Kidney glomerular epithelial cell (primary cell): ENCODE results near the gene TPX2.
A peak's percentile ranks its signal among the peaks of the same experiment; 100 is the strongest.

Source experiments
- DNase-seq: peaks from one replicate; lab custom pipeline; 2025; lab: John Stamatoyannopoulos, UW

Gene TPX2

DNA sequence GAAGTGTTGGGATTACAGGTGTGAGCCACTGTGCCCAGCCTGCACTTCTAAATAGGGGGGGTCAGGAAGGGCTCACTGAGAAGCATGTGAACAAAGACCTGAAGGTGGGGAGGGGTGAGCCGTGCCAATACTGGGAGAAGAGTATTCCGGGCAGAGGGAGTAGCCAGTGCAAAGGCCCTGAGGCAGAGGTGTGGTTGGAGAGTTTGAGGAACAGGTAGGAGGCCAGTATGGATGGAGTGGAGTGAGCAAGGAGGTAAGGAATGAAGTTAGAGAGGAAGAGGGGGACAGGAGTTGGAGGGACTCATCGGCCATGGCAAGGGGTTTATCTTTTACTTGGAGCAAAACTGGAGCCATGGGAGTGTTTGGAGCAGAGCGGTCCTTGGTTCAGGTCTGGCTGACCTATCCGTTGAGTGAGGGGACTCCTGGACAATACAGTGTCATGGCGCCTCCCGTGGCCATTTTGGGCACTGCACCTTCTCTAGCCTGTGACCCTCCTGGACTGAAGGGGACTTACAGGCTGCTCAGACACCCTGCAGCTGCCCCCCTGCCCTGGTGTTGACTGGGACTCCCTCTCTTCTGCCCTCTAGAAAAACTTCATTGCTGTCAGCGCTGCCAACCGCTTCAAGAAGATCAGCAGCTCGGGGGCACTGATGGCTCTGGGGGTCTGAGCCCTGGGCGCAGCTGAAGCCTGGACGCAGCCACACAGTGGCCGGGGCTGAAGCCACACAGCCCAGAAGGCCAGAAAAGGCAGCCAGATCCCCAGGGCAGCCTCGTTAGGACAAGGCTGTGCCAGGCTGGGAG, 94.2 kb downstream of the TPX2 start:
- no peak for DNase-seq

GRCh38 chr20:31833931-31834521, 94.9 kb downstream of the TPX2 start:
- no peak for DNase-seq

DNA sequence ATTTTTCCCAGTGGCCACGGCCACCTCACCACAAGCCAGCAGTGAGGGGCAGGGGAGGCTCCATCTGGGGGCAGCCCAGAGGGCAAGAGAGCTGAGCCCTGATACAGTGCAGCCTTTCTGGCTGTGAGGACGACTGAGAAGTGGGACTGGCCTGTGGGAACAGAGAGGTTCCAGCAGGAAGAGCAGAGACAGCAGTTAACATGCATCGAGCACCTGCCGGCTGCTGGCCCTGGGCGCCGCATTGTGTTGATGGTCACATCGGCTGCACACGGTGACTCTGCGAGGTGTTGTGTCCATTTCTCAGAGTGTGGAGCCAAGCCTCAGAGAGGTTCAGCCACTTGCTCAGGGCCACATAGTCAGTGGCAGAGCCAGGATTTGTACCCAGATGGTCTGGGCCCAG, 96.5 kb downstream of the TPX2 start:
- no peak for DNase-seq

DNA sequence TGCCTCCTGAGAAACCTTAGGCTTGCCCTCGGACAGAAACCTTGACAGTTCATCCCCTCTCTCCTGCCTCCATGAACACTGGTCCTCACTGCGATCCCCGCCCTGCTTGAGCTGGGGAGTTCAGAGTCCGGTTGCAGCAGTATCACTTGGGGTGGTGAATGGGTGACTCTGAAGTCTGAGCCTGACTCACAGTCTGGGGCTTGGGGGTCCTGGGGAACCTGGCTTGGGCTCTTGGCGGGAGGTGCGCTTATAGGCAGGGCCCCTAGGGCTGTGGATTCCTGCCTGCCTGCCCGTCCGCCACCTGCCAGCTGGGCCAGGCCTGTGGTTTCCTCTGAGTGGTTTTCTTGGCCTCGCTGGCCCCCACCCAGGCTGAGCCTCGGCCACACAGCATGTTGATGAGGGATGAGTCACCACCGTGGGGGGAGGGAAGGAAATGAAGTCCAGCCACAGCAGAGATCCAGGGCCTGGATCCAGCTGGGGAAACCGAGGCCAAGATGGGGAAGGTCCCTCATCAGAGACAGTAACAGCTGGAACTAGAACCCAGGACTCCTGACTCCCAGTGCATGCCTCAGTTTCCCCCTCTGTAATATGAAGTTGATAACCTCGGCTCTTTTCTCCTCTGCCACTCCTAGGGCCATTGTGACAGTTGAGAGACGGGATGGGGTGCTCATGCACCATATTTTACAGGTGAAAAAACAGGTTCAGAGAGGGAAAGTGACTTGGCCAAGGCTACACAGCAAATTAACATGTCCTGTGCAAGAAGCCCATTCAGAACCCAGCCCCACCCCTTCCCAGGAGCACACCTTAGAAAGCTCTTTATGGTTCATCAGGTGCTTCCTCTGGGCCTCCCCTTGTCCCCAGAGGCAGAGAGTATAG, 97.1 kb downstream of the TPX2 start:
- DNase-seq: peak; percentile 91

DNA sequence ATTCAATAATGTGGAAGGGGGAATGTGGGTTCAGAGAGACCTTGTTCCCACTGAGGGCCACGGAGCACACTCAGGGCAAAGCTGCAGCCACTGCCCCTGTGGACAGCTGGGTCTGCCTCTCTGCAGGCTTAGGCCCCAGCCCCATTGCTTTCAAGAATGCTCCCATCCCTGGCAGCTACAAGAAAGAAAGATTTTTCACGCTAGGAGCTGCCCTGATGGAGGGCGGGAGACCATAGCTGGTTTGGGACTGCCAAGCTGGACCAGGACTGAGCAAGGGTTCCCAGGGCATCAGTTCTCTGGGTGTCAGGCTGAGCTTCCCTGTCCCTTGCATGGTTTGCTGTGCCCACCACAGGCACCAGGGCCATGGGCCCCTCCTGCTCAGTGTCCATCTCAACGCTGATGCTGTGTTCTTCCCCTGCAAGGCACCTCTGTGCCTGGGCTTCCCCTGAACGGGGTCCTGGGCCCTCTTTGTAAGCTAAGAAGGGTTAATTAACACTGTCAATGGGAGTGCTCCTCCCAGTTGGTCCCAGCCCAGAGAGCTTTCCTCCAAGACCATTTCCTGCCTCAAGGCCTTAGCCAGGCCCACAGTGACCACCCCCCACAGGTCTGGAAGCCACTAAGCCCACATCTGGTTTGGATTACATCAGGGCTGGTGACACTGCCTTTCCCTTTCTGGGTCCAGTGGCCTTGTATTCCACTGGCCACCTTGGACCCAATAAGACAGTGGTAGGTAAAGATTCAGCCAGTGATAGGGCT, 97.9 kb downstream of the TPX2 start:
- no peak for DNase-seq

GRCh38 chr20:31837896-31838397, 98.9 kb downstream of the TPX2 start:
- peak; percentile 34 for DNase-seq

GRCh38 chr20:31838646-31839292, 99.7 kb downstream of the TPX2 start:
- DNase-seq: peak; percentile 84

- no peak for DNase-seq
Measured at GRCh38 chr20:31839782-31840487, 100.8 kb downstream of the TPX2 start.

DNA sequence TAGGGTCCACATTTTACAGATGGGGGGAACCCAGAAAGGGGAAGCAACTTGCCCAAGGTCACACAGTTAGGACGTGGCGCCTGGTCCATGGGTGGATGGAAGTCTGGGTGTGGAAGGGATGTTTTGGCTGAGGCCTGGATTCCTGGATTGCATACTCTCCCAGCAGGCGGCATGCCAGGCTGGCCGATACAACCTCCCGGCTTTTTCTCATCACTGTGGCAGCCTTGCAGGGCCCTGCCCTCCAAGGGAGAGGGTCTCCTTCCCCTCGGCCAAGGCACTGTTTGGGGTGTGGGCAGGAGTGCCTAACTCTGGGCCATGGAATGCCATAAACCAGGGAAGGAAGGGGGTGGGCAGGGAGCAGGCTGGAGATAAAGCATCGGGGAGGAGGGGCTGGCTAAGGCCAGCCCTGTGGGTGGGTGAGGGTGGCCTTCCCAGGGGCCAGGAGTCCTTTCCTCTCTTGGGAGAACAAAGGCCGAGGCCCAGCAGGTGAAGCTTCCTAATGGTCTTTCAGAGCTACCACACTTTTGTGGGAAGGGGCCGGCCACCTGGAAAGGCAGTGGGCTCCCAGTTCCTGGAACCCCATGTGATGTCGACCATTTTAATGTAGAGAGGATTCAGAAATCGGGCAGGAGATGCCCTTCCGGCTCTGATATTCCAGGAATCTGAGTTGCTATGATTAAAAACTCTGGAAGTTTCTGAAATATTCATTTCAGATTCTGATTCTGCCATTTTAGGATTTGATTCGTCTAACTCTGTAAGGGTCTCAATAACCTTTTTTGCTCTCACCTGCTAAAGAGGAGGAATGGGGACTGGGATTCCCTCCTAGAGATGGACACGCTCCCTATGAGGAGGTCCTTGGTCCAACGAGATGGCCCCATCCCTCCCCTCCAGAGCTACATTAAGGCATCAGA, 102.1 kb downstream of the TPX2 start:
- no peak for DNase-seq

GRCh38 chr20:31841928-31842327, 102.8 kb downstream of the TPX2 start:
- peak; percentile 90 for DNase-seq

- peak; percentile 79 for DNase-seq
Measured at GRCh38 chr20:31842471-31843157, 103.5 kb downstream of the TPX2 start.

- DNase-seq: no peak
Measured at GRCh38 chr20:31843288-31843687, 104.2 kb downstream of the TPX2 start.

GRCh38 chr20:31843881-31844280, 104.8 kb downstream of the TPX2 start:
- no peak for DNase-seq

GRCh38 chr20:31844737-31845299, 105.7 kb downstream of the TPX2 start:
- no peak for DNase-seq

DNA sequence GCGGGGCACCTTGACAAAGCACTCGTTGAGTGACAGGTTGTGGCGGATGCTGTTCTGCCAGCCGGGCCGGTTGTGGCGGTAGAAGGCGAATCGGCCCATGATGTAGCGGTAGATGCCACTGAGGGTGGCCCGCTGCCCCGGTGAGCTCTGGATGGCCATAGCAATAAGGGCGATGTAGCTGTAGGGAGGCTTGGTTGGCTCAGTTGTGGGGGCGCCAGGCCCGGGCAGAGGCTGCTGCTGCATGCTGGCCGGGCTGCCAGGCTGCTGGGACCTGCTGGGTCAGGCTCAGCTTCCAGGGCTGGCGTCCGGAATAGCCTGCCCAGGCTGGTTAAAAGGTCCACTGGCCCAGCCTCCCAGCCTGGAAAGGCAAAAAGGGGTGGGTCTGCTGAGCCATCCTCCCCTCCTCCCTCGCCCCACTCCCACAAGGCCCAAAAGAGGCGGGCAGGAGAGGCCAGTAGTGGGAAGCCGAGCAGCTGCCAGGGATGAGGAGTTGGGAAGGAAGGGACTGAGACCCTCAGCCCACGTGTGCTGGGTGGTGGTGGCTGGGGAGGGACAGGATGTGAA, 106.3 kb downstream of the TPX2 start, which contains the start of gene FOXS1:
Gene FOXS1, minus strand, starts transcription at position 305 of the 564 bp plus-strand sequence. Its CDS starts 62 bp downstream, at position 243.
- peak; percentile 25 for DNase-seq

DNA sequence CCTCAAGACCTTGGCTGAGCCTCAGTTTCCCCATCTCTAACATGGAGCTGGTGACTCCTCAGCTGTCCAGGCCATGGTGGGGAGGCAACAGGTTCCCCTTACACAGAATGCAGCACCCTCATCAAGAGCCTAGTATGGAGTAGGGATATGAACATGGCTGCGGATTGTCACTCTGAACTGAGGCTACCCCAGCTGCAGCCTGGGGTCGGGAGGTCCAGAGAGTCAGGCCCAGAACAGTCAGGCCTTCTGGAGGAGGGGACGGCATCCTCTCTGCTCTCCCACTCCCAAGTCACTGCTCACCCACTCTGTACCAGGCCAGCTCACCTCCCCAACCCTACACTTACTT, 107.7 kb downstream of the TPX2 start:
- no peak for DNase-seq

DNA sequence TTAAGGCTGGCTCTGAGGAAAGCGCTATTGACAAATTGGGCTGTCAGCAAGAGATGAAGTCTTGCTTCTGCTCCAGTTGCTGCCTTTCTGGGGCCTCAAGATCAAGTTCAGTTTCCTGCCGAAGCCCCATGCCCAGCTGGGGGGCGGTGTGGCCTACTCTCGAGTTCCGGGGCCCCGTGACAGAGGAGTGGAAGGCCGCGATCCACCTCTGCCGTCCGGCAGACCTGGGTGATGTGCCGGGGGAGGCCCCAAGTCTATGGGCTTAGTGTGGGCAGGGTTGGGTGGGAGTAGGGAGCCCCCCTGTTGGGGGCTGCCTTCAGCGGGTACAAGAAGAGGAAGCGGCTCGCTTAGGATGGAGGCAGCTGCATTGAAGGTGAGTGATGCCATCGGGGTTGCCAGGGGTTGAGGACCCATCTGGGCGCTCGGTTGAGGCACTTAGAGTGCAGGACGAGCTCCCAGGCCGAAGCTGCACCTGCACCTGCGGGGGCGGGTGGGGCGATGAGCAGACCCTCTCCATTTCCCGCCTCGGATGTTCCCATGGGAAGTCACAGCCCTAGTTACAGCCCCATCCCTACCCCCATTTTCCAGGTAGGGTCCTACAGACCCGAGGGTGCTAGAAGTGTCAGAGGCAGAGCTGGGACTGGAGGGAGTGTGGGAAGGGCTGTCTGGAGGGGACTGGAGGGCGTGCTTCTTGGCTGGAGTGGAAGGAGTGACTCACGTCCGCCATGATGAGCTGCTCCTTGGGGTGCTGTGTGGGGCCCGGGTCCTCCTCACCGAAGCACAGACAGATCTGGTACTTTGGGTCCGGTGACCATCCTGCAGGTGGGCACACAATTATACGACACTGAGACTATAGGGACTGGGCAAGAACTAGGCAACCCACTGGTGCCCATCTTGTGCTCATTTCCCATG, 109.3 kb downstream of the TPX2 start:
- DNase-seq: no peak
